ENCODE data around the gene GPX2.

Gene GPX2

GRCh38 chr14:64951291-64951690 lies 8.7 kb upstream of the GPX2 start:
- TF ChIP-seq, protein P1, sequence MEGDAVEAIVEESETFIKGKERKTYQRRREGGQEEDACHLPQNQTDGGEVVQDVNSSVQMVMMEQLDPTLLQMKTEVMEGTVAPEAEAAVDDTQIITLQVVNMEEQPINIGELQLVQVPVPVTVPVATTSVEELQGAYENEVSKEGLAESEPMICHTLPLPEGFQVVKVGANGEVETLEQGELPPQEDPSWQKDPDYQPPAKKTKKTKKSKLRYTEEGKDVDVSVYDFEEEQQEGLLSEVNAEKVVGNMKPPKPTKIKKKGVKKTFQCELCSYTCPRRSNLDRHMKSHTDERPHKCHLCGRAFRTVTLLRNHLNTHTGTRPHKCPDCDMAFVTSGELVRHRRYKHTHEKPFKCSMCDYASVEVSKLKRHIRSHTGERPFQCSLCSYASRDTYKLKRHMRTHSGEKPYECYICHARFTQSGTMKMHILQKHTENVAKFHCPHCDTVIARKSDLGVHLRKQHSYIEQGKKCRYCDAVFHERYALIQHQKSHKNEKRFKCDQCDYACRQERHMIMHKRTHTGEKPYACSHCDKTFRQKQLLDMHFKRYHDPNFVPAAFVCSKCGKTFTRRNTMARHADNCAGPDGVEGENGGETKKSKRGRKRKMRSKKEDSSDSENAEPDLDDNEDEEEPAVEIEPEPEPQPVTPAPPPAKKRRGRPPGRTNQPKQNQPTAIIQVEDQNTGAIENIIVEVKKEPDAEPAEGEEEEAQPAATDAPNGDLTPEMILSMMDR (IDR thresholded peaks at IDR 0.05): no peak

DNA sequence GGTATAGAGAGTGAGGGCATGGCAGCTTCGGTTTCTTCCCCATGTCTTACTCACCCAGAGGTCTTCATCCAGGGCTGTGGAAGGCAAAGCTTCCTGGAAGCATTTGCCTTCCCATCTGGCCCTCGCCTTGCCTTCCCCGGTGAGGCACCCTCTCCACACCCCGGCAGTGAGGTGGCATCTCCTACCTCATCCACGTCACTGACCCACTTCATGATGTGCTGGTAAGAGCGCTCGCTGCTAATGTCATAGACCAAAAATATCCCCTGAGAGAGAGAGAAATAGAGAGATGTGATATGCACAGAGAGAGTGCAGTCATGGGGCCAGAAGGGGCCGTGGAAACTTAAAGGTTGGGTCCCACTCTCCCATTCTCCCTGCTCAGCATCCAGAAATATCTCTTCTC lies 8.3 kb upstream of the GPX2 start:
- TF ChIP-seq, protein P1 (IDR thresholded peaks at IDR 0.05): no peak

DNA sequence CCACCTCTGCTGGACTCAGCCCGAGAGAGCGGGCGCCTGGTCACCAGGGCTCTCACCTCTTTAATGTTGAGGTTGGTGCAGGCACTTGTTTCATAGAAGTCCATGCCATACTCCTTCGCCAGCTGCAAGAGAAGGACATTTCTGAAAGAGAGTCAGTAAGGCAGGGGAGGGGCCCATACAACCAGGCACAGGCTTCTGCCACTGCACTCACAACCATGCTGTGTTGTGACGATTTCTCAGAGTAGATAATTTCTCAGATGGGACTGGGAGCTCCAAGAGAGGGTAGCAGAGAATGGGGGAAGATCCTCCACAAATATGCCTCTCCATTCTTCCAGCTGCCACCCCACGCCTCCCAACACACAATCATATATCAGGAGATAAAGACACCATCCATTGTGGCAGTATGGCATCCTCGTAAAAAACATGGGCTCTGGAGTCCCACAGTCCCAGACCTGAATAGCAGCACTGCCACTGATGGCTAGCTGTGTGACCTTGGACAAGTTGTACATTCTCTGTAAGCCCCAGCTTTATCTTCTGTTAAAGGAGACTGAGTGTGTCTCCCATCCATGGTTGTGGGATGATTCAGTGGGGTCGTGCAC lies 6.2 kb upstream of the GPX2 start:
- TF ChIP-seq, protein P1 (IDR thresholded peaks at IDR 0.05): no peak

DNA sequence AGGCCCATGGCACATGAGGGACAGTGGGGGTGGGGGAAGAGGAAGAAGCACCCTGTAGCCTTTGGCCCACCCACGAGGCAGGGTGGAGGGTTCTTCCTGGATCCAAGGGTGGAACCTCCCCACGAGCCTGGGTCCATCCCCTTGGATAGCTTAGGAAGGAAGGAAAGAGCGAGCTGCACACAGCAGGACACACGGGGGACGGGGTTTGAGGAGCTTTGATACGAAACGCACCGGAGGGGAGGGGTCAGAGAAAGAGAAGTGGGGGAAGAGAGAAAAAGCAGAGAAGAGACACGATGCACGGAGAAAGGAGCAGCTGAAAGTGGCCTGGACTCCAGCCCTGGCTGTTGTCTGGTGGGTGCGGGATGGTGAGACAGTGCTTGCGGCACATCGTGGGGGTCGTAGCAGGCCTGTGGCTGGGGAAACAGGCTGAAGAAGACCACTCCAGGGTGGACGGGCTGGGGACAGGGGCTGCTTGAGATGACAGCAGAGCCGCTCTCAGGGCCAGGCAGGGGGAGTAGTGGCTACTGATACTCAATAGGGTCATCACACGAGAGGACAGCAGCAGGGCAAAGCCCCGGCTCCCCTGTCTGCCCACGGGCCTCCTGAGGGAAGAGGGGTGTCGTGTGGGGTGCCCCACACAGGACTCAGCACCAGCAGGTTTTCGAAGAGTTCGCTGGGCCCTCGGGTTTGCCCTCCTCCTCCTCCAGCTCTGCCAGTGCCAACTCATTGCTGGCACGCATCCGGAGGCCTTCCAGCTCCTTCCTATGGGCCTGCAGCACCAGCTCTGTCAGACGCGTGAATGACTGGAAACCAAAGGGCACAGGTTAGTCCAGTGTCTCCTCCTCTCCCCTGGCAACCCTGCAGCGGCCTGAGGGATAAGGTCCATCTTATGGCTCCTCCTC lies 5.4 kb upstream of the GPX2 start:
- TF ChIP-seq, protein P1 (IDR thresholded peaks at IDR 0.05): no peak

- TF ChIP-seq, protein P1 (IDR thresholded peaks at IDR 0.05): no peak
These were observed 3.9 kb upstream of the GPX2 start for GRCh38 chr14:64946310-64947045.

- TF ChIP-seq, protein P1 (IDR thresholded peaks at IDR 0.05): no peak
These were observed 3.1 kb upstream of the GPX2 start for GRCh38 chr14:64945431-64946178.

DNA sequence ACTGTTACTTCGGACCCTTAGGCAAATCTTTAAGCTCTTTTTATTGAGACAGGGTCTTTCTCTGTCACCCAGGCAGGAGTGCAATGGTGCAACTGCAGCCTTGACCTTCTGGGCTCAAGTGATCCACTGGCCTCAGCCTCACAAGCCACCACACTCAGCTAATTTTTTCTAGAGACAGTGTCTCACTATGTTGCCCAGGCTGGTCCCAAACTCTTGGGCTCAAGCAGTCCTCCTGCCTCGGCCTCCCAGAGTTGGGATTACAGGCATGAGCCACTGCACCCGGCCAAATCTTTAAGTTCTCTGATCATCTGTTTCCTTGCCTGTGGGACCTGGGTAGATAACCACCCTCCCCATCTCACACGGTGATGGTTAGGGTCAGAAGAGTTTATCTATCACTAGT lies 2.3 kb upstream of the GPX2 start:
- TF ChIP-seq, protein P1 (IDR thresholded peaks at IDR 0.05): no peak
